Caki2 (cell line): ENCODE measurements around the gene WLS. TPM values are rescaled to one million over a fixed set of nuclear protein-coding genes. Genes with fewer than 3 reads are reported as not detected.
A peak's percentile ranks its signal among the peaks of the same experiment; 100 is the strongest.

Source experiments
- DNase-seq: peaks from one replicate; pipeline ENCODE4 v3.0.0-alpha.2; 2015; ENCODE audit warnings: low read depth
- in situ Hi-C: cut with HindIII; loops from 2 replicates; pipeline ENCODE4 v1.10.0; 2016; ENCODE audit warnings: low sequenced_read_pairs, low pct_unique_long_range_greater_than_20kb, mixed read lengths
- total RNA-seq: library from RNA; depleted of rRNA; stranded (reverse); fragments of >200 nt; shearing (Covaris generic); gene quantifications from 2 replicates; pipeline ENCODE4 v1.2.3, GENCODE V29; 2014; ENCODE audit warnings: low replicate concordance

The WLS gene
- total RNA-seq, 1 experiment from 2014 or later = not detected

DNA sequence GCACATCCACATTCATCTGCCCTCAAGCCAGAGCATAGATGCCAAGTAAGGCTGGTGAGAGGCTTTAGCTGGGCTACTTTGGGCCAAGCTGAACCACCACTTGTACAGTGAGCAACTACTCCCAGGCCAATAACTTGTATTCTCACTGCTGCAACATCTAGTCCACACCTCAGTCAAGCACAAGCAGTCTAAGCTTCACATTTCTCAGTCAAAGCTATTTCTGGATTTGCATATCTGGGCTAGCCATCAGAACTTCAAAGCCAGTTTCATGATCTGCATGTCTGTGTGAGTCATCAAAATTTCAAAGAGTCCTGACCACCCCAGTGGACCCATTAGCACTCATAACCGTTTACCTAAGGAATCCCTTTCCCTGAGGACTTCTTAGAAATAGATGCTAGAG, 104.2 kb downstream of the WLS start:
- DNase-seq = no peak
- in situ Hi-C loops = no loop called here

DNA sequence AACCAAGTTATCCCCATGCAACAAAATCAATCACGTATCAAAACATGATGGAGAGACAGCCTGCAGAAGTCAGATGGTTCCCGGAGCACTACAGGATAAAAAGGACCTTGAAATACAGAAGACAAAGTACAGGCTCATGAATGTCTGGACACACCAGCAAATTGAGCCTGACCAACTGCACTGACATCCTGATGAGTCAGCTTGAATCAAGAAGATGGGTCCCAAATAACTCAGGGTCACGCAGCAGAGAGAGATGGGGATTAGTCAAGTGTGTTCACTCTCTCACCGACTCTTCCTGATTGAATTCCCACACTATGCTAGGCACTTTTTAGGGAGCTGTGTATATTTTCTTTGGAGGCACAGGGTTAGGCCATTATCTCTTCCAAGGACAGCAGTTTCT, 110.8 kb downstream of the WLS start:
- in situ Hi-C loops = no loop called here
- peak; percentile 14 for DNase-seq

DNA sequence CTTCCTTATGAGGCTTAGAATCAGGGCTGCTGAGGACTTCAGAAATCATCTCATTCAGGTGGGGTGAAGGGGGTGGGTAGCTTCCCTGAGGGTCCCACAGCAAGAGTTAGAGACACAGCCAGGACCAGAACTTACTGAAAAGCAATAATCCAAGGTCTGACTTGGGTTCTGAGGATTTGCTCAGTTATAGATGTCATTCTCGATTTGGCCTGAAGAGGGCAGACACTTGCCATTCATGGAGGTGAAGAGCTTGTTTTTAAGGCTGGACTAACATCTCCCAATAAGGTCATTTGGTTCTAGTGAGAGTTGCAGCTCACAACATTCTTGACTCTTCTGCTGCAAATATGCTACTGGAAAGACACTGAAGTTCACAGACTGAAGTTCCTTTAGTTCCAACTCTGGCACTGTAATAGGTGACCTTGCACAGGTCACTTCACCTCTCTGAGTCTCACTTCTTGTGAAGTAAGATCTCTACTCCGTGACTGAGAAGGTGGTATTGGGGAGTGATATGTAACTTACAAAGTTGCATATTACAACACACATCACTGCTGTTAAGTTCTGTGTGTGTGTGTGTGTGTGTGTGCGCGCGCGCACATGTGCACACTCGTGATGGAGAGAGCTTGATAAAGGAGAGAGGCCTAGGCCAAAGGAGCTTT, 112.1 kb downstream of the WLS start:
- in situ Hi-C loops = no loop called here

DNA sequence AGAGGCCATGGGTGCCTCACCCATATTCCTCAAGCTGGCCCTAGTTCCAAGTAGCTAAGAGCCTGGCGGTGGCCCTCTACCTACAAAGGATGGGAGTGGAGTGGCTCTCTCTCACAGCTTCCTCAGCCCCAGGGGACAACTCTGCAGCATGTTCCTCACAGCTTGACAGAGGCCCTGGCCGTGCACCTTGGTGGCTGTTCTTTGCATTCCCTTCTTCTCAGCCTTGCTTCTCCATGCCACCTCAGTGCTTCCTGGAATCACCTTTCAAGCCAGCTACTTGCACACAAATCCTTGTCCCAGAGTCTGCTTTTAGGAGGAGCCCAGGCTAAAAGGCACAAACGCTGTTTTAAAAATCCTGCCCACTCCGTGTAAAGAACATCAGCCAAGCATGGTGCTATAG, 112.9 kb downstream of the WLS start:
- no peak for DNase-seq
- in situ Hi-C loops = no loop called here

More for the DNA sequence above, 112.1 kb downstream of the WLS start:
- peak; percentile 56 for DNase-seq

DNA sequence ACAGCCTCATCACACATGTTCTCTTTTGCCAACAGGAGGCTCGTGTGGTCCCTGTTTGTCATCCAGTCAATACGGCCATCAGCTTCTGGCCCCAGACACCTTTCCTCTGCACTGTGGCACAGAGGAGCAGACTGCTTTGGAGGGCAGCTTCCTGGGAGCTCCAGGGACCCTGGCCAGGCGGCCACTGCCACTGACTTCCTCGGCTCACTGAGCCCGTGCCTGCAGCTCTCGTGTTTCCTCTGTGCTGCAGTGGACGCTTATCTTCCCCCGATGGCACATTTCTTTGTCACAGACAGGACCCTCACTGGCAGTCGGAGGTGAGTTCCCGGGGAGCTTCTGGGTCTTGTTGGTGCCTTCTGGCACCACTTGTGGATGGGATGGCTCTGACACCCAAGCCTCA, 114.9 kb downstream of the WLS start:
- DNase-seq = no peak
- in situ Hi-C loops = no loop called here

DNA sequence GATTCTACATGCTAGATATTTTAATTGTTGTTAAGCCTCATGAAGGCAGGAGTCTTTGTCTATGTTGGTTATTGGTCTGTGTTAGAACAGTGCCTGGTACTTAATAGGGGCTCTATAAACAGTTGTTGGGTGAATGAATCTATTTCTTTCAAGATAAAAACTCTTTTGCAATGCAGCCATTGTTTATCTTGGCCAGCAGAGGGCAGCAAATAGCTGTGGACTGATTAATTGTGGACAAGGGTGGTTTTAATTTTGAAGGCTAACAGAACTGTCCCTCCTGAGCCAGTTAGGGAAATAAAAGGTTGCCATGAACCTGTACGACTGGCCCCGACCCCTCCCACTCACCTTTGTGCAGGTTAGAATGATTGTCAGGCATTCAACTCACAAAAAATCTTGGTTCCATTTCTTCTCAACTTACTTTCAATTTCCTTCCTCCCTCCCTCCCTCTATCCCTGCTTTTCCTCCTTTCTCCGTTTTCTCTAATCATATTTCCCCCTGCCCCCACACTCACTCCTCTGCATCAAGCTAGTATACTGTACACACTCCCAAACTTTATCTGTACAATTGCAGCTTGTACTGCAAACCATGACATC, 115.6 kb downstream of the WLS start:
- DNase-seq = peak; percentile 28
- in situ Hi-C loops = no loop called here

DNA sequence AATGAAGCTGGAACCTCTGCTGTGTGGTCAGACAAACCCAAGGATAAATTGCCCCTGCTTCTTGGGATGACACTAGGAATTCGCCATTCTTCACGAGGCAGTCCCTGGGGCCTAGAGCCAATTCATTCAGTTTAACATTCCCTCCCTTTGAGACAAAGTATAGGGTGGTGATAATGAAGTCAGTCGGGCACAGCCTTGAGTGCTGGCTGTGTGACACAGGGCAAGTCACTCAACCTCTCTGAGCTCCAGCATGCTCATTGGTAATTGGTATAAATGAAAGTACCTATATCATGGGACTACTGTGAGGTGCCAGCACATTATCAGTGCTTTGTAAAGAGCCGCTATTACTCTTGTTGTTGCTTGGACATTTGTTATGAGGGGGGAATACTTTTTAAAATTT, 117.0 kb downstream of the WLS start:
- in situ Hi-C loops = no loop called here
- DNase-seq = no peak

DNA sequence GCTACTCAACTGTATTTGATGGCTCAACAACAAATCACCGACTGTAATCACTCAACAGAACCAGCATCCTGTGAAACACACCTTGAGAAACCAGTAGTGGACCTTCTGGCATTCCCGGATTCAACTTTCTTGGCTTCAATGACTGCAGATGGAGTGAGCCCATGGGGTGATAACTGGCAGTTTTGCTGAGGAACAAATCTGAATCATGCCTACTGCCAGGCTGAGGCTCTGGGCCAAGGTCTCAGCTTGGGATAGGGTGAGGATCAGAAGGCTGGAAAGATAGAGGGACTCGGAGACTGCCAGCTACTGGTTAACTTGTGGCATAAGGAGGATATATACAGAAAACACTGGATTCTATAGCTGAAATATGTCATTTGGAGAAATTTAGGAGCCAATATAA, 118.4 kb downstream of the WLS start:
- in situ Hi-C loops = no loop called here

DNA sequence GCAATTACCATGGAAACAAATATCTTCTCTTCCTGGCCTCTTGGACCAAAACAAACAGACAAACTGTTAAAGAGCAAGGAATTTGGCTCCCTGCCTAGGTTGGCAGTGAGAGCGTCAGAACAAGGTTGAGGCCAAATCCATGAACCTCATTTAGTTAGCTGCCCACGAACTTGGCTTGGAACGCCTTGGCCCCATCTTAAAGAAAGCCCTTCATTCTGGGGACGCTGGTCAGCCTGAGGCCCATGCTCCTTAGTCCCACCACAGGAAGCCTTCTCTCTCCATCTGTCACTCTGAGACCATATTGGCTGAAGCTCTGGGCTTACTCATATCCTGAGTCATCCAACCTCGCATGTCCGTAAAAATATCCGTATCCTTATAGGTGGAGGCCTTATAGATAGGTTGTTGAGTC, 119.5 kb downstream of the WLS start:
- DNase-seq = peak; percentile 35
- in situ Hi-C loops = no loop called here

More for the DNA sequence above, 118.4 kb downstream of the WLS start:
- no peak for DNase-seq

DNA sequence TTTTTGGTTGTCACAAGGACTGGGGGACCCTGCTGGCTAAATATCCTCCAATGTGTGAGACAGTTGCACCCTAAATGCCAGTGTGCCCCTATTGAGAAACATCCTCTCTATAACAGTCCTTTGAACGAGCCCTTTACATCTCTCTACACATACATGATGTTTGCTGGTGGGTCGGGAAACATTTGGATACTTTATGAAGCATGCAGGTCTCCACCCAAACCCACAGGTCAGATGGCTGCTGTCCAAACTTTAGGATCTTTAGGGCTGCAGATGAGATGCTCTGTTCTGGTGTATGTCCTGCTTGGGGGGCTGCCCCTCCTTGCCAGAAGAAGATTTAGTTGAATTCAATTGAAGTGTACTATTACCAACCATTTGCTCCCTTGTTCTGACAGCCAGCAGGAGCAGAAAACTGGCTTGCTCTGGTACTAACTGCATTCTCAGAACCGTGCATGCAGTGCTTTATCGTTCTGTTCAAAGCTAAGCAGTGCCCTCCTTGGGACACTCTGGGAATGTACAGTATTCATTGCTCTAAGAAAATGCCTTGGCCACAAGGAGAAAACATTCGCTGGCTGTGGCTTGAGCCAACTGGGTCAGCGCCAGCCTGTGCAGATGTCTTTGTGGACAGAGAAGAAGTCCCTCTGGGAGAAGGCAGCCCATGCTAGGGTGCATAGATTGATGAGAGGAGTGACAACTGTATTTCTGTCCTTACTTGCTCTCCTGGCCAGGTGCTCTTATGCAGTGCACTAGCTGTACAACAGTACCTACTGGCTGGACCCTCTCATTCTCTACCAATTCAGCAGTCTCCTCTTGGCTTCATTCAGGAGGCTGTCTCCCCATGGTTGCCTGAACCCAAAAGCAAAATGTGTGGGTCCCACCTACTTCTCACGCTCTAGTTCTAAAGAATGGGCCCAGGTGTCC, 120.5 kb downstream of the WLS start:
- DNase-seq = peak; percentile 57
- in situ Hi-C loops = no loop called here

DNA sequence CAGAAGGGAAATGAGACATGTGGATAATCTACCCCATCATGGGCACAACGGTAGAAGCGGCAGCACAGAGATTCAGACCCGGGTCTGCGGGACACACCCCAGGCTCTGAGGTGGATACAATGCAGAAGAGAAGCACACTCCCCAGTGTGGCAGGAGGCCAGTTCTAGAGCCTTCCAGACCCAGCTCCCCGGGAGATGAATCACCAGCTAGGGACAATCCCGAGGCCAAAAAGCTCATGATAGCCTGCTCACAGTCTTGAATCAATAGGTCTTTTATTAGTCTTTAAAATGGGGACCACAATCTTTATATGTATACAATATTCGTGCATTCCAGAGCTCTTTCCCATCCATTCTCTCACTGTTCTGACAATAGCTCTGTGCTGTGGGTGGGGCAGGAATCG, 124.6 kb downstream of the WLS start:
- DNase-seq = no peak
- in situ Hi-C loops = no loop called here

DNA sequence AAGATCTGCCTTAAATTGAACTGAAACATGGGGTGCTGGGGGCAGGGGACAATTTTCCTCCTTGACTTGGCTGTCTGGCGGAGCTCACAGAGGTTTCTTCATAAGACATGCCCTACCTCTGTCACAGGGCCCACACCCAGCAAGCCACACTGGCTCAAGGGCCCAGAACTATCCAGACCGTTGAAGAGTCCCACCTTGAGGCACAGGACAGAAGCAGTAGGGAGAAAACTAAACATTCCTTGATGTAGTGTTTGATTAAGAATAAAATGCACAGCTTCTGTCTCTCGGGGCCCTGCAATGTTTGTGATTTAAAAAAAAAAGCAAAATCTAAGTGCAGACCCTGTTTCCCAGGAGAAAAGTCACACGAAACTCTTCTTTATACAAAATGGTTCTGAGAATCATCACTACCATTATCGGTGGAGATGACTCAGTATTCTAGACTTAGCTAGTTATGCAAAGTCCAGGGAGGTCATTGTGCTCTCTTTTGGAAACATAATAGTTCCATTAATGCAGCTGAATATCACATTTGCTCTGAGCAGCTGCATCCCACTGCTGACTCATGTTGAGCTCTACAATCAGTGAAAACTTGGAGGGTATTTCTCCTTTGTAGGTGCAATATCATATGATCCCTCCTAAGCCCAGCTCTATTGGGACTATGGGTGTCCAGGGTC, 128.3 kb downstream of the WLS start:
- in situ Hi-C loops = no loop called here
- no peak for DNase-seq

DNA sequence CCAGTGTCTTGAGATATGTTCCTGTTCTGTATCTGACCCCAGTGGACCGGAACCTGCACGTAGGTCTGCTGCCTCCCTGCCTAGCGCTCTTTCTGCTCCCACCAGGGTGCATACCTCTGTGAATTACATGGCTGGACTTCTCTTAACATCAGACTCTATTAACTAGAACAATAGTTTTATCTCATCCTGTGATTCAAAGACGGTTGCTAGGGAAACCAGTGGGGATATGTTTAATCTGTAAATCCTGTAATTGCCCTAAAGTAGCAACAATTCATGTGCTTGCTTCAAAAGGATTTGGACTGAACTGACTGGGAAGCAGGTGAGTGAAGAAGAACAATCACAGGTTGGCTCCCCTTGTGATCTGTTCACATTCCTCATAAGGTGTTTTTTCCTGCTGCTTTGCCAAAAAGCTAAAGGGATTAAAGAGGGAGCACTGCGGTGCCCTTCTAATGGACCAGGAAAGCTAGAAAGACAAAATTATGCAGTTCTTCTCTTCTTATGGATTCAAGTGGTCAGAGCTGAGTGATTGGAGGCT, 129.2 kb downstream of the WLS start:
- in situ Hi-C loops = no loop called here
- DNase-seq = no peak

DNA sequence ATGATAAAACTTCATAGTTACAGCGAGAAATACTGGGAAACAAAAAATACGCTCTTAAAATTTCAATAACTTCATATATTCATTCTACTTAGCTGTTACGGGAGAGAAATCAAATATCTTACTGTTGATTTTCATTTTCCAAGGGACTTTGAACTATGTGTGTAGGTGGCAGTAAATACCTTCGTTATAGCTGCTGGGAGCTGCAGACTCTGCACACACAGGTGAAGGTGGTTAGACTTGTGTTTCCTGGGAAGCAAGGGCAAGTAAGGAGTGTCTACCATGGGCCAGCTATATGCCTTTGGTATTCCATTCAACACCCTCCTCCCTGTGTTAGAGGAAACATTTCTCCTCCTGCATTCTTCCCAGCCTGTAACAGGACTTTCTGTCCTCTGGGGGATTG, 130.5 kb downstream of the WLS start:
- no peak for DNase-seq
- in situ Hi-C loops = no loop called here

DNA sequence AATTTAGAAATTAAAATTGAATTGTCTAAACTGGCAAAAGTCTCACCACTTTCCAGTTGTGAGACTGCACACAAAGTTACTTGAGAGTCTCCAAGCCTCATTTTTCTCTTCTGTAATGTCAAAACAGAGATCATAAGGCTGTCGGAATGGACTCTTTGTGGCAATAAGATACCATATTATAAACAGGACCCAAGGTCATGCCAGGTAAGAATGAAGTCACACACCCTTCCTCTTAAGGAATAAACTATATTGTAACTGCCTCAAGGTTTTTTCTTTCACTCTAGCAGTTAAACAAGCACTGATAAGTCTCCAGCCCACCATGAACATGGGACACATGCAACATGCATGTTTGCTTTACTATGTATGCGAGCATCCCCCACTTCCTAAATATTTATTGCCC, 131.8 kb downstream of the WLS start:
- in situ Hi-C loops = no loop called here
- DNase-seq = no peak

DNA sequence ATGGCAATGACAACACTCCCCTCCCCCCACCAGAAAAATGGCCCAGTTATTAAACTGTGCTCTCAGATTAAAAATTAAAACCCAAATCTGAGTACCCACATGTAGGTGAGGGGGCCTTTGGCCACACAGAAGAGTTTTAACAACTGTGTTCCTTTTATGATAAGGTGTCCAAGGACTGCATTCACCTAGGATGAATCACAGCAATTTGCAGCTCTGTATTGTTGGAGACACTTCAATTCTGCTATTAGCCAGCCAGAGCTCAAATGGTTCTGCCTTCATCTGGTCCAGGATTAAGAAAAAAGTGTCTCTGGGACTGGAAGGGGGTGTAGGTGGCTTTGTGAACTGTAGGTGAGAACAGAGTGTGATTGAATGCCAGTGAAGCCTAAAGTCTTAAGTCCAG, 138.6 kb downstream of the WLS start:
- no peak for DNase-seq
- in situ Hi-C loops = no loop called here

DNA sequence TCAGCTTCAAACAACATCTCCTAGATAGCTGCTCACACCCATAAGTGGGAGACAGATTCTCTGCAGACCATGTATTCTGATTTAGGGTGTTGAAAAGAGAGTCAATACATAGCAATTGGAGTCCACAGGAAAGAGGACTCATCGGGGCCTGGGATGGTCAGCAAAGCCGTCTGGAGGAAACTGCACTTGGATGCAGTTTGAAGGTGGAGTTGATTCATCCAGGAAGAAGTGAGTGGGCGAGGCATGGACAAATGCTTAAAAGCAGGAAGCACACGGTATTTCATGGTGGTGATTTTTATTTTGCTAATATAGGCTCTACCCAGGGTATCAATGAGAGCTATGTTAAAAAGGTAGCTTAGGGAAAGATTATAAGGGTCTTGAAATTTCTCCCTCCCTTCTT, 145.1 kb downstream of the WLS start:
- no peak for DNase-seq
- in situ Hi-C loops = no loop called here

DNA sequence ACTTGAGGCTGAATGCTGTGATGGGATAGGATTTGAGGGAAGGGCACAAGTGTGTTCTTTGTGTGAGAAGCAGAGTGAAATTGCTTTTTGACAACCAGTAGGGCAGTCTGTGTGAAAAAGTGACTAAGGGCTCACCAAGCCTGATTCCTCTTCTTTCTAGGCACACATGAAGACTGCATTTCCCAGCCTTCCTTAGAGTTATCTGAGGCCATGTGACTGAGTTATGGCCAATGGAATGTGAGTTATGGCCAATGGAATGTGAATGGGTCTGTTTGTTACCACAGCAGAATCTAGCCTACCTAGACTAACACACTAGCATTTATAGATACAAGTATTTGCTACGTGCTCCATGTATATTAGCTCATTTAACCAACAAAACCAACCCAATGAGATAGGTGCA, 146.6 kb downstream of the WLS start:
- no peak for DNase-seq
- in situ Hi-C loops = no loop called here

DNA sequence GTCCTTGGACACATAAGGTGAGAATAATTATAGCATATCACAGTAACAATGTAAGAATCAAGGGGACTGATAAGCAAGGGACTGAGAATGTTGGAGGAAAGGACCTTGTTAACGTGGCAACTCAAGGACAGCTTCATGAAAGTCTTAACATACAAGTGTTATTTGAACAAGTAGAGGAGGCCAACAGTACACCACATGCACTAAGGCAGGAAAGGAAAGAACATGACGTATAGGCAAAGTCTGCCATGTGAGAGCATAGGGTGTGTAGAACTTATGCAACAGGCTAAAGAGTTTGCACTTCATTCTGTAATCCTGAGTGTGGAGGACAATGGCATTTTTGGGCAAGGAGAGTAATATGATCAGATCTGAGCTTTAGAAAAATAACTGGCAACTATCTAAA, 148.6 kb downstream of the WLS start:
- in situ Hi-C loops = no loop called here
- DNase-seq = no peak
